ENCODE data around the gene CNTNAP1.

CNTNAP1 gene

DNA sequence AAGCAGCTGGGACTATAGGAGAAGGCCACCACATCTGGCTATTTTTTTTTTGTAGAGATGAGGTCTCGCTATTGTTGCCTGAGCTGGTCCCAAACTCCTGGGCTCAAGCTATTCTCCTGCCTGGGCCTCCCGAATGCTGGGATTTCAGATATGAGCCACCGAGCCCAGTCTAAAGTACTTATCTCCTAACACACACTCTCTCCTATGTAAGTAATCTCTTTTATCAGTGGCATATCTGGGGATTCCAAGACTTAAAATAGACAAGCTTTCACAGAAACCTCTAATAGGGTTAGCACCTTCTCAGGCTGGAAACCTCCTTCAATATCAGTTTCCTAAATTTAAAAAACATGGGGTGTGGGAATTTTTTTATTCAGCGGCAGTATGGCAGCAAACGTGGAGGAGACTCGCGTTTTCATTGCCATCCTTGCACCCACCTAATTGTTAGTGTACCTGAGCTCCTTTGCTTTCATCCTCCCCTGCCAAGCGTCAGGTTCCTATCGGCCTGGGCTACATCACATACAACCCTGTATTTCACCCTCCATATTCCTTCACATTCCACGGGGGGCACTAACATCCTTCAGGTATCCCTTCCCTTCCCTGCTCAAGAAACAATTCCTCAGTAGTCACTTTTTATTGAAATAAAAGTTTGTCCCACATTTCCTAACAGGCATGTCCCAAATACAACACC, 61.4 kb downstream of the CNTNAP1 start:
- DNase-seq, result no peak

DNA sequence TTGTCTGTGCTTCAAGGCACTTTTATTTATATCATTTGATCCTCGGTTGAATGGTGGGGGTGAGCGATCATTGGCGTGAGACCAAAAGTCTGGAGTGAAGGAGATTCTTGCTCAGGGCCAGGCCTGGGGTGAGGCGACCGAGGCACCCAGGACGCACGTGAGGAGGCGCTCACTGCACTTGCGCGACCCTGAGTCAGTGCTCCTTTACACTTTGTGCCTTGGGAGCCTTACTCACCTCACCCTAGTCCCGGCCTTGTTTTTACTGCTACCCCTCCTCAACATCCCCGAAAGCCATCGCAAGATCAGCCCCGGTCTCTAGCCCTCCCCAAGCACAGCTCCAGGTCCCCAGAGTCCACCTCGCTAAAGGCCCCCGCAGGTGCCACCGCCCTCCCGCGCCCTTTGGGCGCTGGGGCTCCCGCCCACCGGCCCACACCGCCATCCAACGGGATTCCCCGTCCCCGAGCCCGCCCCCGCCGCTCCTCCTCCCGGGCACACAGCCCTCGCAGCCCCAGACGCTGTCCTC, 62.0 kb downstream of the CNTNAP1 start:
- peak; percentile 81 for DNase-seq

DNA sequence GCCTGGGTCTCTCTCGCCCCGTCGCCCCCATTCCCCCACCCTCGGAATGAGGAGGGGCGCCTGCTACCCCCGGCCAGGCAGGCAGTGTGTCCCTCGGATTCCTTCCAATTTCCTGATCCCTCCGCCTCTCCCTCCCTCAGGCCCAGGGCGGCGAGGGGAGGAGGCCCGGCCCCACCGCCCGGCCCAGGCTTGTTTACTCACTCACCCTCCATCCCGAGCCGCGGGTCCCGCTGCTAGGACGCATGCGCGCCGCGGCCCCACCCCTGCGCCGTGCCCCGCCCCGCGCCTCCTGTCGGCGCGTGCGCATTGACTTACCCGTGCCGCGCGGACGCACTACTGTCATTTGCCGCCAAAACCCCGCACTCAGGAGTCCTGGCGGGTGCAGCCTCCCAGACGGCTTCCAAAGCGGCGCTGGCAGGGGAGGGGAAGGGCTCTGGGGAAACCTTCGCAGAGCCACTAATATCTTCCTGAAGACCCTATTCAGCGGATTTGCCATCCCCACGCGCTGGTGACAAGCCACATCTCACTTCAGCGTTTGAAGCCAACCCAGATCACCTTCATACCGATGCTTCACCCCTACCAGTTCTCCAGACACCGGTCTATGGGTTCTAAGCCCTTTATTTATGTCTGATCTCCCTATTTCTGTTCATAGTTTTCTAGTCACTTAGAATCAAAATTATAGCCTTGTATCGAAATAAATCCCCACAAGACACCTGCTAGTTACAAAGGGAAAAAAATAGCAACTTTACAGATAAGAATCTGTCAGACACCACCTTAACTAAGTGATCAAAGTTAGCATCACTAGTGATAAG, 62.7 kb downstream of the CNTNAP1 start, which contains the start of gene EZH1:
Gene EZH1 (minus strand): TSS at position 235 of the 812 bp plus-strand sequence. CDS start 16,099 bp downstream, outside the sequence.
- peak; percentile 92 for DNase-seq

DNA sequence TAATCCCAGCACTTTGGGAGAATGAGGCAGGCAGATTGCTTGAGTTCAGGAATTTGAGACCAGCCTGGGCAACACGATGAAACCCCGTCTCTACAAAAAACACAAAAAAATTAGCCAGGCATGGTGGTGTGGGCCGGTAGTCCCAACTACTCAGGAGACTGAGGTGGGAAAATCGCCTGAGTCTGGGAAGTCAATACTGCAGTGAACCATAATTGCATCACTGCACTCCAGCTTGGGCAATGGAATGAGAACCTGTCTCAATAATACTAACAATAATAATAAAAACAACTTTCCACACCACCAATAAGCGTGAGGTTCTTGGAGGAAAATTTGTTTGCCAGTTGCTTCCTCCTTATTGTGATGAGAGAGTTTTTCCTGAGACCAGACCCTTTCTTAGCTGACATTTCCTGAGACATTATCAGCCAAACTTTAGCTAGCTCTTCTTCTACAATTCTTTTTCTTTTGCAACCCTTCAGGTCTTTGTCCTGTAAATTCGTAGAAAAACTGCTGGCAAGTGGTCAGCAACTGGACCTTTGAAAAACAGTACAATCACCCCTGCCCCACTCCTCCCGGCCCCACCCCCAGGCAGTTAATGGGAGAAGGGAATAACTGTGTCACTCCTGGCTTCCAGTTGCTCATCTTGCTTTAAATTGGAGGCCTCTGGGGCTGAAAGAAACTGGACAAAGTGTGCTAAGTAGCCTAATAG, 66.0 kb downstream of the CNTNAP1 start:
- DNase-seq, result no peak

DNA sequence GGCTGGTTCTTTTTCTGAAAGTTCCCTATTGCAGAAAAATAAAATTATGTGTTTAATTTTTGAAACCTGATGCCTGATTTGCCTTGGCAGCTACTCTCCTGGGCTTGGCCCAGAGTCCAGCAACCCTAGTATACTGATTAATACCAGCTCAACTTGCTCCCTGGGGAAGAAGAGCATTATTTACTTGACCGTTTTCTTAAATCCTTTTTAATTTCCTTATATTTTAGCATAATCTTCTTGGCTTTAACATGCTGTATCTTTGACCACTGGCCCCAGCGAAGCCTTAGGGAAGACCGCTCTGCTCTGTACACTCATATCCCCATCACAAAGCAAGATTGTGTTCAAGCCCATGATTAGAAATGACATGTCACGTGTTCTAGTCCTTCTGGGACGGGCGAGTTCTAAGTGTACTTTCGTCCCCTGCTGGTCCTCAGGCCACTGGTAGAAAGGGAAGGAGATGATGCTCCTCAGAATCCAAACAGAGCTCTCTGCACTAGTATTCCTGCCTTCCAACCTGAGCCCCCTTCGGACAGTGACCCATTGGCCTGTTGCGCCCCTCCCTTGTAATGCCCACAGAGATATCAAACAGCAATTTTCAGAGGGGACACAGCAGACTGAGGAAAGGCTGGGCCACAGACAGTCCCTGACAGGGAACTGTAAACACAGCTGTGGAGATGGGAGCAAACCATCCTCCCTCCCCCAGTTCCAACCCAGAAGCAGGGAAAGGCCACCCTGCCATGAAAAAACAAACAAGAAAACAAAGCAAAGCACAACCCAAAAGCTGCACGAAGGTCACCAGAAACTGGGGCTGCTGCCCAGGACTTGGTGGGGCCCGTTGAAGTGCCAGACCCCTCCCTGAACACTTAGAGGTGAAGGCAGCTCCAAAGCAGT, 66.8 kb downstream of the CNTNAP1 start:
- DNase-seq, result no peak
